Activated CD8-positive, alpha-beta memory T cell treated with anti-CD3 and anti-CD28 coated beads for 36 hours (primary cell): ENCODE measurements around the gene DOC2B. TPM values are rescaled to one million over a fixed set of nuclear protein-coding genes. Genes with fewer than 3 reads are reported as not detected.
"Not testable (repeated sequence)": the region's sequence is repeated elsewhere in the genome, so short reads cannot be mapped to it uniquely, and the experiment has no call there.

Experiments
- CTCF ChIA-PET: fragments of 350-600 bp; sonication (Branson Sonifier 250); formaldehyde crosslinking; loops from one replicate; lab custom pipeline; 2021; ENCODE audit warnings: antibody characterized with exemption; lab: Charles Lee
- POLR2A ChIA-PET: fragments of 350-600 bp; sonication (Branson Sonifier 250); formaldehyde crosslinking; loops from one replicate; lab custom pipeline; 2021; ENCODE audit warnings: antibody characterized with exemption; lab: Charles Lee
- total RNA-seq, 2 experiments: library from RNA; stranded (reverse); gene quantifications; one replicate each; pipeline ENCODE4 v1.2.3, GENCODE V29; 2021

Gene DOC2B
- total RNA-seq, 2 experiments from 2014 or later: 0.13 to 0.21 TPM

DNA sequence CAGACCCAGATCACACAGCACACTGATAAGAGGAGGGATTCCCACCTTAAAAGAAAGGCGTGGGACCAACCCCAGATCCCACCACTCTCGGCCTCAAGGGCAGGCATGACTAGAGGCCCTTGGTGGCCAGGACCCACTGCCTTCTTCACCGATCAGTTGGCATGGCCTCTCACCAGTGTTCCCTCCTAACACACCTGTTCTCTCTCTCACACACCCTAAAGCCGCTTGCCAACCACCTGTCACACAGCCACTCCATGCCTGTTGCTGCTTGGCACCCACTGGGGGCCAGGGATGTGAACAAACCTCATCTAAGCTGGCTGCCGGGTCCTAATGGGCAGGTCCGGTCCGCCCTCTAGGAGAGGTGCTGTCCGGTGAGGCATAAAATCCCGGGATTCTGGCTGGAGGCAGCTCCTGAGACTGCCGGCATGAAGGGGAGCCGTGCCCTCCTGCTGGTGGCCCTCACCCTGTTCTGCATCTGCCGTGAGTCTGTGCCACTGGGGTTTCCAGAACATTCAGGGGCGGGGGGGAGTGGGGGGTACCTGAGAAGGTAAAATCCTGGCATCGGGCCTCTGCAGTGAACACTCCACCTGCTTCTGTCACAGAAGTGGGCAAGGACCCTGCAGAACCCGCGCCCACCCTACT is 44.2 kb downstream of the DOC2B start, which contains the start of gene SCGB1C2:
TSS of gene SCGB1C2 (plus strand) at position 404 of the 642 bp plus-strand sequence. CDS start at position 426, 22 bp downstream.
- POLR2A ChIA-PET, CTCF ChIA-PET: not testable (repeated sequence)

DNA sequence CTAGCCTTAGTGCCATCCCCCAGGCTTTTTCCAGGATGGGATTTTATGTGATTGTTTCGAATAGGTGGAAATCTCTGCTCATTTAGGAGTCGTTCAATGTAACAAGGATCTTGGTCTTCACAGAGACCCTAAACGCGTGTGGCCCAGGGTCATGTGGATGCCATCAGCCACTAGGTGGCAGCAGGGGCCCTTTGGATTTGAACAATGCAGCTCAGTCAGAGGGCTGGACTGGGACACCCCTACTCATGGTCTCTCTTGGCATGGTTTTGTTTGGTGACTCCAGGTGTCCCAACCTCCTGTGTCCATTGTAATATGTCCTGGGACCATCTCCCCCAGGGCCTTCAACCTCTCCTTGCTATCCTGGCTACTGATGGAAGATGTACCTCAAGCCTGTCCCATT is 44.9 kb downstream of the DOC2B start:
- POLR2A ChIA-PET: not testable (repeated sequence)

DNA sequence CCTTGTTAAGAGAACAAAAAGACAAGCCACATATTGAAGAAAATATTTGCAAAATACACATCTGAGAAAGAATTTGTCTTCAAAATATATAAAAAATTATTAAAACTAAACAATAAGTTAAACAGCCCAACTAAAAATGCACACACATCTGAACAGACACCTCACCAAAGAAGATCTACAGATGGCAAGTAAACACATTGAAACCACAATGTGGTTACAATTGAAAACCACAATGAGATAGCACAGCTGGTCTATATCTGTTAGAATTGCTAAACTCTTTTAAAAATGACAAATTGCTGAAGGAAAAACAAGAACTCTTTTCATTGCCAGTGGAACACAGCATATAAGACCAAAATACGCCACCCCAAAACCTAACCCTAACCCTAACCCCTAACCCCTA is 45.6 kb downstream of the DOC2B start:
- CTCF ChIA-PET, POLR2A ChIA-PET: not testable (repeated sequence)

More for the DNA sequence above, 44.9 kb downstream of the DOC2B start:
- CTCF ChIA-PET: not testable (repeated sequence)

DNA sequence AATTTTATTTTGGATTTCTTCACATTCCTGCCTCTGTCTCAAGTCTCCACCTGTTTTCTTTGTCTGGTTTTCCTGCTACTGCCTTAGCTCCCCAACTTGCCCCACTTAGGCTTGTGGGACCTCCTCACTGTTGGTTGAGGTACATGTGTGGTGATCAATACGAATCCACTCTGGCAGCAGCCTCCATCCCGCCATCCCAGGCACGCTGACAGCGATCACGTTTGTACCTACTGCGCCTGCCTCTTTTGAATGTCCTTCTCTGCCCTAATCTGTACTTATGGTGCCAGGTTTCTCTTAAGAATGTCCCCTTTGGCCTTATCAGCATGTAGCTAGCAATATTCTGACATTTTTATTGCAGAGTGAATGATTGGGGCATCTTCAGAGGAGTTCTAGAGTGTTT is 46.4 kb downstream of the DOC2B start:
- CTCF ChIA-PET, POLR2A ChIA-PET: not testable (repeated sequence)

DNA sequence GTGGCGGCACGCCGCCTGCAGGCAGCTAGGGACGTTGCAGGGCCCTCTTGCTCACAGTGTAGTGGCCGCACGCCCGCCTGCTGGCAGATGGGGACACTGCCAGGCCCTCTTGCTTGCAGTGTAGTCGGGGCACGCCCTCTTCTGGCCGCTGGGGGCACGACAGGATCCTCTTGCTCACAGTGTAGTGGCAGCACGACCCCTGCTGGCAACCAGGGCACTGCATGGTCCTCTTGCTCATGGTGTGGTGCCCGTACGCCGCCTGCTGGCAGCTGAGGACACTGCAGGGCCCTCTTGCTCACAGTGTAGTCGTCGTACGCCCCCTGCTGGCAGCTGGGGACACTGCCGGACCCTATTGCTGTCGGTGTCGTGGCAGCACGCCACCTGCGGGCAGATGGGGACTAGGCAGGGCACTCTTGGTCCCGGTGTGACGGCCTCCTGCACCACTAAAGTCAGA is 47.1 kb downstream of the DOC2B start:
- CTCF ChIA-PET, POLR2A ChIA-PET: not testable (repeated sequence)

DNA sequence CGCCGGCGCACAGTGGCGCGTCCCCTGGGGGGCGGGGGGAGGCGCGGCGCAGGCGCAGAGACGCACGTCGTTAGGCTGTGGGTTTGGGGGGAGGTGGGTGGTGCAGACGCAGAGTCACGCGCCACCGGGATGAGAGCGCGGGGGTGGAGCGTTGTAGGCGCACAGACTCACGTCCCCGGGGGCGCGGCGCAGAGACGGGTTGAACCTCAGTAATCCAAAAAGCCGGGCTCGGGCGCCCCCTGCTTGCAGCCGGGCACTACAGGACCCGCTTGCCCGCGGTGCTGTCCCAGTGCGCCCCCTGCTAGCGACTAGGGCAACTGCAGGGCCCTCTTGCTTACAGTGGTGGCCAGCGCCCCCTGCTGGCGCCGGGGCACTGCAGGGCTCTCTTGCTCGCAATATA is 47.5 kb downstream of the DOC2B start:
- CTCF ChIA-PET, POLR2A ChIA-PET: not testable (repeated sequence)

DNA sequence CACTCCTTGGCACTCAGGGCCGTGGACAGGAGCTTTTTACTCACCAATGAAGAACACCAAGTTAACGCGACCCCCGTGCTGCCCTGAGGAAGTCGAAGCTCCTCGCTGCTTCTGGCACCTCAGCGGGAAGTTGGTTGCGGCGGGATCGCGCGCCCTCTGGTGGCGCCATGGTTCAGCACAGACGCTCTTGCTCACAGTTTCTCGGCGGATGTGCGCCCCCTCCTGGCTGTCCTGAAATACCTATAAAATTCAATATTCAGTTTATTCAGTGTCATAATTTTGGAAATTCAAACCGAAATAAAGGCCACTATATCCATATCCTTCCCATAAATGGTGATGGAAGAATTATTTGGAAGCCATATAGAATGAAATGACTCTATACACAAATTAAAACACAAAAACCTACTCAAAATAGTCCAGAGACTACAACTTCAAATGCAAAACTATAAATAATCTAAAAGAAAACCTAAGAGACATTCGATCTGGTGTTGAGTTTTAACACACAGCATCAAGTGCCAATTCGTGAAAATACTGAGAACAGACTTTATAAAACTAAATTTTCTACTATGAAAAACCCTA is 63.0 kb downstream of the DOC2B start:
- POLR2A ChIA-PET, CTCF ChIA-PET: not testable (repeated sequence)

DNA sequence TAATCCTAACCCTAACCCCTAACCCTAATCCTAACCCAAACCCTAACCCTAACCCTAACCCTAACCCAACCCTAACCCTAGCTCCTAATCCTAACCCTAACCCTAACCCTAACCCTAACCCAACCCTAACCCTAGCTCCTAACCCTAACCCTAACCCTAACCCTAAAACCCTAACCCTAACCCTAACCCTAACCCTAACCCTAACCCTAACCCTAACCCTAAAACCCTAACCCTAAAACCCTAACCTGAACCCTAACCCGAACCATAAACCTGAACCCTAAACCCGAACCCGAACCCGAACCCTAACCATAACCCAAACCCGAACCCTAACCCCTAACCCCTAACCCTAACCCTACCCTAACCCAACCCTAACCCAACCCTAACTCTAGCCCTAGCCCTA is 68.3 kb downstream of the DOC2B start:
- CTCF ChIA-PET, POLR2A ChIA-PET: not testable (repeated sequence)

Other genes with a start within 250 kb of the DOC2B start
- not detected for gene SCGB1C2, start 44.1 kb downstream of the DOC2B start, total RNA-seq
- gene RPH3AL, start 171.2 kb upstream of the DOC2B start, total RNA-seq: 1 to 10 TPM in 1 of 2 experiments, under 1 TPM in 1; 0.80 to 1.6 TPM